PC-3 (cell line): ENCODE results near the gene TCEA3. TPM values are rescaled to one million over a fixed set of nuclear protein-coding genes. Genes with fewer than 3 reads are reported as not detected.

Experiments used
- ATAC-seq: fragments of 200-7000 bp; cut with Tn5 transposase; 2 replicates; pipeline ENCODE4 v1.9.1; 2020; ENCODE audit warnings: mild to moderate bottlenecking, moderate library complexity
- BruUV-seq: library from RNA; stranded (reverse); fragments of 400-500 nt; replicated peaks from 2 replicates; lab custom pipeline; 2021; lab: Mats Ljungman, UMichigan
- CTCF ChIA-PET: fragments of 300-600 bp; sonication (Branson Sonifier 250); formaldehyde crosslinking; loops from one replicate; lab custom pipeline; 2022; ENCODE audit warnings: antibody characterized with exemption; lab: Charles Lee
- POLR2A ChIA-PET: fragments of 300-600 bp; sonication (Branson Sonifier 250); formaldehyde crosslinking; loops from one replicate; lab custom pipeline; 2022; ENCODE audit warnings: antibody characterized with exemption; ENCODE audit not compliant: unreplicated experiment; lab: Charles Lee
- DNase-seq: peaks from one replicate; pipeline ENCODE4 v3.0.0-alpha.2; 2015
- H2AFZ ChIP-seq: fragments of 300-600 bp; sonication (generic); 2 replicates; pipeline ENCODE4 v1.6.0; 2016; ENCODE audit warnings: antibody characterized with exemption, low read length
- H3F3A ChIP-seq: fragments of 300-600 bp; sonication (generic); one replicate; pipeline ENCODE4 v1.6.0; 2017; ENCODE audit warnings: antibody characterized with exemption, low read length, control low read depth, mild to moderate bottlenecking; ENCODE audit not compliant: unreplicated experiment
- H3K27ac ChIP-seq: fragments of 300-600 bp; sonication (generic); 2 replicates; pipeline ENCODE4 v1.5.1; 2016; ENCODE audit warnings: mild to moderate bottlenecking, low read length
- H3K27me3 ChIP-seq: fragments of 300-600 bp; sonication (generic); 2 replicates; pipeline ENCODE4 v1.6.1; 2016; ENCODE audit warnings: low read length, mixed read lengths
- H3K36me3 ChIP-seq: fragments of 300-600 bp; sonication (generic); 2 replicates; pipeline ENCODE4 v1.6.1; 2016; ENCODE audit warnings: low read depth, mixed run types, low read length, mixed read lengths
- H3K4me1 ChIP-seq: fragments of 300-600 bp; sonication (generic); 2 replicates; pipeline ENCODE4 v1.5.1; 2016; ENCODE audit warnings: low read length; ENCODE audit not compliant: insufficient read depth
- H3K4me2 ChIP-seq: fragments of 300-600 bp; sonication (generic); 2 replicates; pipeline ENCODE4 v1.6.0; 2016; ENCODE audit warnings: low read length
- H3K4me3 ChIP-seq: fragments of 300-600 bp; sonication (generic); 2 replicates; pipeline ENCODE4 v1.5.1; 2016; ENCODE audit warnings: mild to moderate bottlenecking, low read length, mixed read lengths
- H3K79me2 ChIP-seq: fragments of 300-600 bp; sonication (generic); 2 replicates; pipeline ENCODE4 v1.6.1; 2017; ENCODE audit warnings: low read length, mixed read lengths
- H3K9ac ChIP-seq: fragments of 300-600 bp; sonication (generic); 2 replicates; pipeline ENCODE4 v1.6.0; 2016; ENCODE audit warnings: mild to moderate bottlenecking, low read length
- H3K9me2 ChIP-seq: fragments of 300-600 bp; sonication (generic); replicated peaks from 2 replicates; pipeline ENCODE4 v1.6.1; 2016; ENCODE audit warnings: mixed run types, low read length, mixed read lengths
- H3K9me3 ChIP-seq: fragments of 300-600 bp; sonication (generic); 2 replicates; pipeline ENCODE4 v1.6.1; 2016; ENCODE audit warnings: low read length, mixed read lengths
- H4K20me1 ChIP-seq: fragments of 300-600 bp; sonication (generic); 2 replicates; pipeline ENCODE4 v1.6.1; 2016; ENCODE audit warnings: low read length, mixed read lengths
- CTCF ChIP-seq: fragments of 300-600 bp; sonication (generic); conservative IDR thresholded peaks from 2 replicates; pipeline ENCODE4 v1.5.1; 2017; ENCODE audit warnings: antibody characterized with exemption, low read depth, mild to moderate bottlenecking, low read length
- EZH2 ChIP-seq: fragments of 300-600 bp; sonication (generic); IDR thresholded peaks from one replicate; pipeline ENCODE4 v1.6.1; 2017; ENCODE audit warnings: antibody characterized with exemption, mild to moderate bottlenecking, low read length; ENCODE audit not compliant: unreplicated experiment
- EZH2phosphoT487 ChIP-seq: fragments of 300-600 bp; sonication (generic); IDR thresholded peaks from 2 replicates; pipeline ENCODE4 v1.6.1; 2018; ENCODE audit warnings: mild to moderate bottlenecking, antibody characterized with exemption, low read length, borderline replicate concordance
- intact Hi-C: fragments of 100-400 bp; cut with micrococcal nuclease; formaldehyde crosslinking; loops from 2 replicates; pipeline ENCODE4 v1.9.0; 2023
- total RNA-seq: library from RNA; depleted of rRNA; stranded (reverse); fragments of >200 nt; gene quantifications from 2 replicates; pipeline ENCODE4 v1.2.3, GENCODE V29; 2014

TCEA3 gene
- total RNA-seq, 1 experiment from 2014 or later, result 23.6 TPM

GRCh38 chr1:23400324-23401114 is 24.0 kb downstream of the TCEA3 start:
- CTCF ChIA-PET, result interaction anchor here (0.6 kb wide), 1 partner anchor 237 kb away, joined by 5 read pairs; no protein-coding TSS in a partner anchor
- POLR2A ChIA-PET, result no interaction called here

DNA sequence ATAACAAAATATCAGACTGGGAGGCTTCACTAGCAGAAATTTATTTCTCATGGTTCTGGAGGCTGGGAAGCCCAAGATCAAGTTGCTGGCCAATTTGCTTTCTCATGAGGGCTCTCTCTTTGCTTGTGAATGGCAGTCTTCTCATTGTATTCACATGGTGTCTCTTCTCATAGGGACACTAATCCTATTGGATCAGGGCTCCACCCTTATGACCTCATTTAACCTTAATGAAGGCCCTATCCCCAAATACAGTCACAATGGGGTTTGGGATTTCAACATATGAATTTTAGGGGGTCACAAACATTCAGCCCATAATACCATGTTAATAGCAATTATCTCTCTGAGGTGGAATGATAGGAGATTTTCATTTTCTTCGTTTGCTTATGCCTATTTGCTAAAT is 25.3 kb downstream of the TCEA3 start:
- H3K36me3 ChIP-seq, result no peaks in the 10 kb centered on the region
- H2AFZ ChIP-seq, result no peak overlapping the region
- peaks cover 18% of the 10 kb centered on the region for H3K4me1 ChIP-seq
- peaks cover 4% of the 10 kb centered on the region for H3F3A ChIP-seq
- H3K4me3 ChIP-seq, result no peak overlapping the region
- H3K27me3 ChIP-seq, result no peaks in the 10 kb centered on the region
- ChIA-PET CTCF (no interaction called here), POLR2A (no interaction called here)
- H3K27ac ChIP-seq, result no peak overlapping the region
- no peaks in the 10 kb centered on the region for H3K79me2 ChIP-seq
- DNase-seq (no peak), ATAC-seq (no peak)
- no peak overlapping the region for H3K9ac ChIP-seq
- no peaks in the 10 kb centered on the region for H4K20me1 ChIP-seq
- H3K9me2 ChIP-seq, result no peaks in the 10 kb centered on the region
- intact Hi-C loops, result no loop called here
- no peaks in the 10 kb centered on the region for H3K9me3 ChIP-seq
- no TSS peak for BruUV-seq
- TF ChIP-seq EZH2 (no peak), CTCF (no peak)
- no peak overlapping the region for H3K4me2 ChIP-seq

More at GRCh38 chr1:23400324-23401114, 24.0 kb downstream of the TCEA3 start:
- Histone ChIP-seq H3K27me3 (no peaks in the 10 kb centered on the region), H3K4me3 (no peak overlapping the region), H3K4me1 (peaks cover 22% of the 10 kb centered on the region), H3K36me3 (no peaks in the 10 kb centered on the region), H3K27ac (no peak overlapping the region), H3K9me3 (no peaks in the 10 kb centered on the region), H3K9ac (no peak overlapping the region), H3K9me2 (no peaks in the 10 kb centered on the region), H3F3A (peaks cover 4% of the 10 kb centered on the region), H3K79me2 (no peaks in the 10 kb centered on the region), H3K4me2 (no peak overlapping the region), H2AFZ (no peak overlapping the region), H4K20me1 (no peaks in the 10 kb centered on the region)
- ATAC-seq (no peak), DNase-seq (no peak)
- intact Hi-C loops, result loop anchor here (5.0 kb wide), 2 partner anchors 118 to 423 kb away; no protein-coding TSS in a partner anchor
- TF ChIP-seq EZH2phosphoT487, result no peak
- TF ChIP-seq CTCF, result no peak
- BruUV-seq, result no TSS peak

DNA sequence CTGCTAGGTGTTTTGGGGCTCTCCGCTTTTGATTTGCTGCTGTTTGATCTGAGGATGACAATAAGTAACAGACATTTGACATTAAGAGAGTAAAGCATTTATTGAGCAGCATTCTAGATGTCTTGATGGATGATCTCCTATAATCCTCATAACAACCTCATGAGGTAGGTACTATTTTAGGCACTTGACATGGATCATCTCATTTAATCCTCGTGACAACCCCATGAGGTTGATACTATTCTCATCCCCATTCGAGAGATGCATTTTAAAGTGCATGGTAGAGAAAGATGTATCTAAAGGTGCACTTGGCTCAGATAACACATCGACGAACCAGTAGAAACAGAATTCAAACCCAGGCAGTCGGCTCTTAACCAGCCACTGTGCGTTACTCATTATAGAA is 26.6 kb downstream of the TCEA3 start:
- no peaks in the 10 kb centered on the region for H3K79me2 ChIP-seq
- no TSS peak for BruUV-seq
- H3K9me2 ChIP-seq, result no peaks in the 10 kb centered on the region
- no peaks in the 10 kb centered on the region for H3K9me3 ChIP-seq
- CTCF ChIA-PET, result no interaction called here
- peaks cover 7% of the 10 kb centered on the region for H3K4me1 ChIP-seq
- no peak for DNase-seq
- TF ChIP-seq CTCF (no peak), EZH2 (no peak), EZH2phosphoT487 (no peak)
- H3K27ac ChIP-seq, result no peak overlapping the region
- H4K20me1 ChIP-seq, result no peaks in the 10 kb centered on the region
- no peaks in the 10 kb centered on the region for H3K27me3 ChIP-seq
- H3K9ac ChIP-seq, result no peak overlapping the region
- H3K4me2 ChIP-seq, result no peak overlapping the region
- no peak overlapping the region for H3K4me3 ChIP-seq
- no peak overlapping the region for H2AFZ ChIP-seq
- H3K36me3 ChIP-seq, result no peaks in the 10 kb centered on the region
- no peak for ATAC-seq
- intact Hi-C loops, result no loop called here
- H3F3A ChIP-seq, result no peaks in the 10 kb centered on the region
- POLR2A ChIA-PET, result no interaction called here
